NCI-H2081 treated with DMSO at 0.1 percent for 48 hours (cell line): Measurements from ENCODE around the gene CHCHD4.

Experiments
- DNase-seq: peaks from one replicate; lab custom pipeline; 2025; lab: John Stamatoyannopoulos, UW

Gene CHCHD4

DNA sequence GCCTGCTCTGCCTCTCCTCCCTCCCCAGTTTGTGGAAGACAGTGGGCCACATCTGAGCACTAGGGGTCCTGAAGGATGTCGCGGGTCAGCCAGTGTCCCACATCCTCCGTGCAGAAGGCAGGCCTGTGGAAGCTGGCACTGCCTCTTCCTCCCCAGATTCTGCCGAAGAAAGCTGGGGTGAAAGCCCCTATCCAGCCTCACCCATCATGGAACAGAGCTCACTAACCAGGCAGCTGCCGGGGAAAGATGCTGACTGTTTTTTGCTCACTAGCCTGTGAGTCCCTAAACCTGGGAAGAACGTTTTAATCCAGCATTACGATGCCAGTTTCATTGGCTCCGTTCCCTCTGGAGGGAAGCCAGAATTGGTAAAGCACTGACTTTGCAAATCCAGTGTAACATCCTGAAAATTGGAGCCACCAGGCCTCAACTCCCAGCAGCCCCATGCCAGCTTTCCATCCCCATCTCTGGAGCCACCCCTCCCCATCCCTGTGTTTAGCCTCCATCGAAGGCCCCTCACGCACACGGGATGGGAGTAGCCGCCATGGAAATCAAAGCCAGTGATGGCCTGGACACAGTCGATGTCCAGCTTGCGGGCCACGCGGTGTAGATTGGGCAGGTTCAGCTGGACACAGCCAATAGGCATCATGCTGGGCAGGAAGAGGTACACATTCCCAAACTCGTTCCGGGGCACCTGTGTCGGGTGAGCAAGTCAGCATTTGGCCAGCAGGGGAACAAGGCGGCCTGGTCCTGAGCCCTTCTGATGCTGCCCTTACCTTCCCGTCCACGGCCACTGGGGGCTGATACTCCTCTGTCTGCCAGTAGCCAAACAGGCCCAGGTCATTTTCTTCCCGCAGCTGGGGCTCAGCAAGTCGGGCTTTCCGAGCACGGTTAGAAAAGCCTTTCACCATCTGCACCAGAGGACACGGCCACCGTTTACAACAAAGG is 23.6 kb upstream of the CHCHD4 start:
- DNase-seq, result no peak

DNA sequence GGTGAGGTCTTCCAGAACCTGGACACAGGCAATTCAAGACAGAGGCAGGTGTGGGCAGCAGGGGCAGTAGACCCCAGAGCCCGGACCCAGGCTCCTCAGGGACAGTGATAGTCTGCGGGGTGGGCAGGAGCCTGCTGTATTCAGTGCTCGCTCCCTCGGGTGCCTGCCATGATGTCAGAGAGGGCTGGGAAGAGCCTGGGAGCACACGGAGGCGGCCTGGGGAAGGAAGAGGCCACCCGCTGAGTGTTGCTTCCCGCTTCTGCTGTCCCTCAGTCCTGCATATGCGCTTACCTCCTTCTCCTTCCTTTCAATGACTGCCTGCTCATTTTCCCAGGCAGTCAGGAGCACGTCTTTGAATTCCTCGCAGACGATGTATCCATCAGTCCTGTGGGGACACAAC is 22.9 kb upstream of the CHCHD4 start:
- DNase-seq, result no peak

DNA sequence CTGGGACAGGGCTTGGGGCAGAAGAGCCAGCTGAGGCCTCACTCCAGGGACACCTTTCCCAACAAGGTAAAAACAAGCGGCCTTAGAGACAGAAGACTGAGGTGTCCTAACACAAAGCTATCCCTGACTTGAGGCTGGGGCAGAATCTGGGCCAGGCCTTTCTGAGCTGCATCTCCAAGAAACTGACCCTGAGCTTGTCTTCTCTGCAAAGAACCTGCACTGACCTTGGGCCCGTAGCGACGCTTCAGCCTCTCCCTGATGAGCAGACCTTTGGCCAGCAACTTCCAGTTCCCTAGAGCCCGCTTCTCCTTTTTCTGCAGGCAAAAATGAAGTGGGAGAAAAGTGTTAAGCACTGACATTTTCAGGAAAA is 22.4 kb upstream of the CHCHD4 start:
- DNase-seq, result no peak

DNA sequence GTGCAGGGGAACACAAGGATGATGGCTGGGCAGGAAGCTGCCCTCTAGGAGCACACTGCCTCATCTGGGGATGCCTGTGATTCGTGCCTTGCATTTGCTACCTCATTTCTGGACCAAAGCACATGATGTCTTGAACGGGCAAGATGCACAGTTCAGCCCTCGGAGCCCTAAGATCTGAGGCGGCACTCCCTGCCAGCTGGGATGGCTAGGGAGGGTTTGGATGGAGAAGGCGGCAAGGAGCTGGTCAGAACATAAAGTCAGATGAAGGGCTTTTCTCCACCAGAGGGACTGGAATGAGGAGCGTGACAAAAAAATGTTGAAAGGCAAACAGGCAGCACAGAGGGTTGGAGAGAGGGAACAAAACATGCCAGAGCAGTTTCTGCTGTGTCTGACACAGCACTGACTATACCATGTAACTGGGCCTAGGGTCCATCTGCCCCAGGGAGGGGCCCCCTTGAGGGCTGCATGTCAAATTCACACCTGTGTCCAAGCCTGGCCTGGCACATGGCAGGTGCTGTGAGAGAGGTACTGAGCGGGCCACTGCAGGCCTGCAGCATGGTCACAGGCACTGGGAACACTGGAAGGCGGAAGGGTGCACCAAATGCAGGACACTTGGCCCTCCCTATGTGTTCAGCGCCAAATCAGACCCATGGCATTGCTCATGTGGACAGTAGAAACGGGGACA is 21.9 kb upstream of the CHCHD4 start:
- DNase-seq, result no peak

DNA sequence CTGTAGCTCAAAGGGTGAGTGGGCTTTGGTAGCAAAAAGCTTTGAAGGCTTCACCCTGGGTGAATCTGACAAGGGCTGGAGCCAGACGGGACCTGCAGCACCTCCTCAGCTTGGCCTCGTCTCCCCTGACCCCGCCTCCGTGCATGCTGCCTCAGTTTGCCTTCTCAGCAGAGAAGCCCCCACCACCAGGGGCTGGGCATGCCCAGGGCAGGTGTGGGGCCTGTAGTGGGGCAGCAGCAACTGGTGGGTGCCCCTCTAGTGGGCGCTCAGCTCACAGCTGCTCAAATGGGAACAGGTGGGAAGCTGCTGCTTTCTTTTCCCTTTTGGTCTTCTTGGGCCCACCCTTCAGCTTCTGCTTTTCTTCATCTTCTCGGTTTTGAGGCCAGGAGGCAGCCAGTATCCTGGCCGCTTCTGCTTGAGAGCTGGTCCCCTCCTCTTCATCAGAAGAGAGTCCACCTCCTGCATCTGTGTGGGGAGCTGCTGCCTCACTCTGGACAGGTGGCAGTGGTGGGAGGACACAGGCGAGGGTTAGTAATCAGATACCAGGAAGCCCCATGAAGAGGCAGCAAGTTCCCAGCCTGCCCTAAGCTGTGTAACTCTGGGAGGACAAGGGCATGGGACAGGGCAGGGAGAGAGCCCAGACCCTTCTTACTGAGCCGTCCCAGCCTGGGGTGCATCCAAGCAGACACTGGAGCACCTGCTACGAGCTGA is 21.2 kb upstream of the CHCHD4 start:
- DNase-seq, result no peak

DNA sequence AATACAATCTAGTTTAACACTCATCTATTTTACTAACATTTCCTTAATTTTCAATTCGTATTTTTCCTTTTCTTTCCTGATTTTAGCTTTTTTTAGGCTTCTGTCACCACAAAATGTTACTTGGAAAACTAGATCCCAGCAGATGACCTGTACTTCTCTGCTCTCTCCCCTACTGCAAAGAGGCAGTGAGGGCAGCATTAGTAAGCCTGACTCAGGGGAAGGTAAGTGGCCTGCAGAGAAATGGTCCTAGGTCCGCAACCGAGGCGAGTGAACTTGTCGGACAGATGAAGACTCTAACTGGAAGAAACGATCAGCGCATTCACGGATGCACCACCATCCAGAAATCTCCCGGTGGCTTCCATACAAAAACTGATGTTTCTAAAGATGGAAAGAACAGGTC is 20.6 kb upstream of the CHCHD4 start:
- no peak for DNase-seq

DNA sequence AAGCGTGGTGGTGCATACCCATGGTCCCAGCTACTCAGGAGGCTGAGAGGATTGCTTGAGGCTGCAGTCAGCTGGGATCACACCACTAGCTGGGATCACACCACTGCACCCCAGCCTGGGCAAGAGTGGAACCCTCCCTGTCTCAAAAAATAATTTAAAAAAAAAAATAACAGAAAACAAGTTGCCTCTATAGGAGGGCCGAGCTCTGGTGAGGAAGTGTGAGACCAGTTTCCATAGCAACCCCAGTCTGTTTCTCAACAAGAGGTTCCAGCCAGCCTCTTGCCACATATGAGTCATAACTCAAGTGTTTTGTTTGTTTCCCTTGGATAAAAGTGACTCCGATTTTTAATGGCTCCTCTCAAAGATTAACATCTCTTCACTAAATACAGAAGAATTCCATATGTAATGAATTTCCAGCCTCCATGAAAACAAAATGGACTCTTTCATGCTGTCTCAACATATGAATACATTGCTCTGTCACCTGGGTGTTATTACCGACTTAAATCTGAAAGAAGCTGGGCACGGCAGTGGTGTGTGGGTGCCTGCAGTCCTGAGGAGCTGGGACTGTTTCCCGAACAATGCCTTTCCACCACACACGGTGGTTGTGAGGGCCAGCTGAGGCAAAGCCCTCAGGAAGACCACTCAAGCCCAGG is 19.9 kb upstream of the CHCHD4 start:
- DNase-seq, result no peak

DNA sequence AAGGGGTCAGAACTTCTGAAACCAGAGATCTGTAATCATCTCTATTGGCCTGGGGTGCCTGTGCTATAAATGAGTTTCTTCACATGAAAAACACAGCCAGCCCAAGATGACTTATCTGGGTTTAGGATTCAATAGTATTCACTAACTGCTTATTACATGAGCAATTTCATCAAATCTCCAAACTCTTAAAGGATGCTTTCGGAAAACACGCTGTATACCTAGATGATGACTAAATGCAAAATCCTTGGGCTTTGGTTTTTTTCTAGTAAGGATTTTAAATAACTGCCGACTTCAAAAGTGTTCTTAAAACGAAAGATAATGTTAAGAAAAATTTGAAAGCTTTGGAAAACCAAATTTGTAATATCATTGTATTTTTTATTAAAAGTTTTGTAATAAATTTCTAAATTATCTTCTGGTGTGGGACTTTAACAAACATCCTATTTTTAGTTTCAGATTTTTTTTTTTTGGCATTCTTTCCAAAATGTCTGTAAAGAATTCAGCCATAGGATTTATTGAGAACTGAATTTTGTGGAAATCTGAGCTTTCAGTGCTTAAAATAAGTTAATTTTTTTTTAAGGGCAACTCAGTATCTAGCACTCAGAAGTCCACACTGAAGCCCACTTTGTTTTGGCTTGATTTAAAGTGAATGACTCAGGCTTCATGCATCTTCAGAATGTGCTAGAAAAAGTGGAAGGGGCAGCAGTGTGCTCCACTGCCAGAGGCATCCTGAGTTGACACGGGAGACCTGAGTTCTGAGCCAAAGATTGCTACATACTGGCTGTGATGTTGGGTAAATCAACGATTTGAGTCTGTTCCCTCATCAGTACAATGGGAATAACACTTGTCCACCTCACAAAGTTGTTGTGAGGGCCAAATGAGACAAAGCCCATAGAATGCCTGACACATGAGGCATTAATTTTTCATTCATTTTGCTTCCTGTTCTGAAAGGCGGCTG is 18.9 kb upstream of the CHCHD4 start:
- no peak for DNase-seq

DNA sequence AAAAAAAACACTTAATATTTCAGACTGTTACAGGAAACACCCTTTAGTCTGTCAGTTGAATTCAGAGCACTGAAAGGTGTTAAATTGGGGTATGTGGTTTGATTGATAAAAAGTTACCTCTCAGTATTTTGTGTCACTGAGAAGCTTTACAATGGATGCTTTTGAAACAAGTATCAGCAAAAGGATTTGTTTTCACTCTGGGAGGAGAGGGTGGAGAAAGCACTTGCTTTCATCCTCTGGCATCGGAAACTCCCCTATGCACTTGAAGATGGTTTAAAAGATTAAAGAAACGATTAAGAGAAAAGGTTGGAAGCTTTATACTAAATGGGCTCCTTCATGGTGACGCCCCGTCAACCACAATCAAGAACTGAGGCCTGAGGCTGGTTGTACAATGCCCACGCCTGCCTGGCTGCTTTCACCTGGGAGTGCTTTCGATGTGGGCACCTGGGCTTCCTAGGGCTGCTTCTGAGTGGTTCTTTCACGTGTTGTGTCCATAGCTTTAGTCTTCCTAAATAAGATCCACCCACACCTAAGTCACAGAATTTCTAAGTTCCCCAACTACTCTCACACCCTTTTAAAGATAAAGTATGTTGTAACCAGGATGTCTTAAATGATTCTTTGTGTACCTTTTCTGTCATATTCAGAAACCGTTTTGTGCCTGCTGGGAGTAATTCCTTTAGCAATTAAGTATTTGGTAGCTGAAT is 18.0 kb upstream of the CHCHD4 start:
- no peak for DNase-seq

DNA sequence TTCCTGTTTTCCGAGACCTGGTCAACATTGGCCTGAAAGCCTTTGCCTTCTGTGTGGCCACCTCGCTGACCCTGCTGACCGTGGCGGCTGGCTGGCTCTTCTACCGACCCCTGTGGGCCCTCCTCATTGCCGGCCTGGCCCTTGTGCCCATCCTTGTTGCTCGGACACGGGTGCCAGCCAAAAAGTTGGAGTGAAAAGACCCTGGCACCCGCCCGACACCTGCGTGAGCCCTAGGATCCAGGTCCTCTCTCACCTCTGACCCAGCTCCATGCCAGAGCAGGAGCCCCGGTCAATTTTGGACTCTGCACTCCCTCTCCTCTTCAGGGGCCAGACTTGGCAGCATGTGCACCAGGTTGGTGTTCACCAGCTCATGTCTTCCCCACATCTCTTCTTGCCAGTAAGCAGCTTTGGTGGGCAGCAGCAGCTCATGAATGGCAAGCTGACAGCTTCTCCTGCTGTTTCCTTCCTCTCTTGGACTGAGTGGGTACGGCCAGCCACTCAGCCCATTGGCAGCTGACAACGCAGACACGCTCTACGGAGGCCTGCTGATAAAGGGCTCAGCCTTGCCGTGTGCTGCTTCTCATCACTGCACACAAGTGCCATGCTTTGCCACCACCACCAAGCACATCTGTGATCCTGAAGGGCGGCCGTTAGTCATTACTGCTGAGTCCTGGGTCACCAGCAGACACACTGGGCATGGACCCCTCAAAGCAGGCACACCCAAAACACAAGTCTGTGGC is 17.1 kb upstream of the CHCHD4 start:
- DNase-seq, result no peak

DNA sequence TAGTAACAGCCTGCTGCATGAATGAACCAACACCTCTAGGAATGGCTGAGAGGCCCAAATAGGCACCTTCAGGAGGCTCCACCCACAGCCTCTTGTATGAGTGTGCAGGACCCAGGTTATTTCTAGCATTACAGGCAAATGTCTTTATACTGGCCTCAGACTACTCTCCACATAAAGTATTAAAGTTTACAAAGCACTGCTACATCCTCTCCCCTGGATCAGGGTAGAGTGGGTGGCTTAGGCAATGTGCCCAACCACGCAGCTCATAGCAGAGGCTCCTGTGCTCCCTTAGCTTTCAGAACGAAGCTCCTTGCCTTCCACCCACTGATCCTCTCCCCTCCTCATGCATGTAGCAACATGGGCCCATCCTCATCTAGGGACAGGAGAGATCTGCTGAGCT is 16.5 kb upstream of the CHCHD4 start:
- no peak for DNase-seq

DNA sequence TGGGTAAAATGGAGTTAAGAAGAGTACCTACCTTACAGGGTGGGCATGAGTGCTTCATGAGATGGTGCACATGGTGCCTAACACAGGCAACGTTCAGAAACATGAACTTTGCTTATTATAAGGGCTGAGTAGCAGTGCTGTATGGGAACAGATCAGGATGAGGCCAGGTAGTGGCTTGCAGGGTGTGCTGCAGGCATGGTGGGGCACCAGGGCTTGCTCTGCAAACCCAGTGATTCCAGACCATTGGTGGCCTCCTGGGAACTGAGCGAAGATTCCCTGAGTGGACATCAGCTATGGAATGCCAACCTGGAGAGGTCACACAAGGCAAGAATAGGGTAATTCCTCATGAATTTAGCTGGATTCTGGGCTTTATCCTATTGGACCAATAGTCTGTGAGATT is 16.0 kb upstream of the CHCHD4 start:
- DNase-seq, result no peak

DNA sequence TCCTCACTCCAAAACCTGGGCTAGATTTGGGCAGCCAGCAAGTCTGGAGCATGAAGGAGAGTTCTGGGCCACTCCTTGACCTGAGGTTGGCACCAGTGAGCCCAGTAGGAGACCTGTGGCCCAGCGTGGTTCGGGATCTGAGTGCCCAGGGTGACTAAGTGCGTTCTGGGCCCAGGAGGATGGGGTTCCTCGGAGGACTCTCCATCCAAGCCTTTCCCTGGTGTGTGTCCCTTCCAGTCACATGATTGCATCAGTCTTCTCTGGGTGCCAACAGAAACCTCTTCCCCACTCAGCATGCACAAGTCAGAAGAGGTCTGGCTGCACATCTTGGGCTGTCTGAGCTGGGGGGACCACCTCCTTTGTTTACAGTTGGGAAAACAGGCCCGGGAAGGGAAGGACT is 15.1 kb upstream of the CHCHD4 start:
- DNase-seq, result no peak

DNA sequence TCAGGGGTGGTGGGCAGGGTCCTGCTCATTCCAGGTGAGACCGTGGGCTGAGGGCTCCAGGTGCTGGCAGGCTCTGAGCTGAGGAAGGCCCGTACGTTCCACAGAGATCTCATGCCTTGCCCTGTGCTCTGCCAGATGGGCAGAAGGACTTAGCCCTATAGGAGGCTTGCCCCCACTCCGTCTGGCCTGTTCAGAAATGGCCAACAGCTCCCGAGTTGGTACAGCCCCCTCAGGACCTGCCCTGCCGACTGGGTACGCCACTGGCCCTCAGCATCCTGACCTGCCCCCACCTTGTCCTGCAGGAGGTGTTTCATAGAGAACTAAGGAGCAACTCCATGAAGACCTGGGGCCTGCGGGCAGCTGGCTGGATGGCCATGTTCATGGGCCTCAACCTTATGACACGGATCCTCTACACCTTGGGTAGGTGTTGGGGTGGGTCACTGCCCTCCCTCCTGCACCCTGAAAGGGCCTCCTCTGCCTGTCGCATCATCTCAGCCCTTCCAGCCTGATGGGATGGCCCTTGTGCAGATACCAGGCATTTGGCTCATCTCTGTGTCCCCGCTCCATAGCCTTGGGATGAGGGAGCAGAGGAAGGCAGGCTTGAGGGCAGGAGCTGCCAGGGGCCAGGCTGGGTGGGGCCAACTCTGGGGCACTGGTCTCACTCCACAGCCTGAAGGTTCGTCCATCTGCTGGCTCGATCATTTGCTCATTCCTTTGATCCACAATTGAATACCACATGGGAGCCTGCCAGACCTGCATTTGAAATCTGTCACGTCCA is 14.4 kb upstream of the CHCHD4 start:
- no peak for DNase-seq

DNA sequence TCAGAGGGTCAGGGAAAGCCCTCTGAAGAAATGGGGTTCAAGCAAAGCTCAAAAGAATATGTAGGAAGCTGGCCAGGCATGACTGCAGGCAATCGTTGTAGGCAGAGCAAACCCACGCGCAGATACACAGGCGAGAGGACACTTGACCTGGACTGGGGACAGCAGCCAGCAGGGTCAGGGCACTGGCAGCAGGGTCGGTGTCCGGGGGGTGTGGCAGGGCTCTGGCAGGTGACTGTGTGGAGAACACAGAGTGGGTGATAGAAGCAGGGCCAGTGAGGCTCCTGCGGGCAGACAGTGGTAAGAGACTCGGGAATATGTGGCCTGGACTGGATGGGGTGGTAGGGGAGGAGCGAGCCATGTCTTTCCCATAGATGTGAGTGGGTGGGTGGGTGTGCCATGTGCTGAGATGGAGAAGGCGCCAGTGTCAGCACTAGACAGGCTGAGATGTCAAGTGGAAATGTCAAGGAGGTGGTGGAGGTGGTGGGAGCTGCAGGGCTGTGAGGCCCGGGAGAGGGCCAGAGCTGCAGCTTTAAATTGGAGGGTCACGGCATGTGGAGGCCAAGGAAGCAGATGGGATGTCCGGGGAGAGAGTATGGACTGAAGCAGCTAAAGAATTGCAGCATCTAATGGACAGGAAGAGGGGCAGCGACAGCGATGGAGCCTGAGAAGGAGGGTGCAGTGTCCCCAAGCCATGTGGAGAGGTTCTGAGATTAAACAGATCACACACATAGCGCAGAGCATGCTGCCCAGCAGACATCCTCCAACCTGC is 13.6 kb upstream of the CHCHD4 start:
- no peak for DNase-seq

DNA sequence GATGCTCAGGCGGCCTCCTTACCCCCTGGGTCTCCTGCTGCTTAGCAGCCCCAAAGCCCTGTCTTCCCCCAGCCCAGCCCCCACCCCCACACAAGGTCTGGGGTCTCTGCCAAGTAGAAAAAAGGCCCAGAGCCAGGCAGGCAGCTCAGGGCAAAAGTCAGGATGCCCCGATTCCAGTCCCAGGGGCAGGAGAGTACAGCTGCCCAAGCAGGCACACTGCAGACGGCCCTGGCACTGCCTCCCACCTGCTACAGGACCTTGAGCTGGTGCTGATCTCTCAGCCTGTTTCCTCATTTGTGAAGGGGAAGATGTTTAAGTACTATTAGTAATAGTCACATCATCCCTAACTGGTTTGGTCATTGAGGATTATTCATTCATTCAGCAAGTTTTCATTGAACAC is 12.8 kb upstream of the CHCHD4 start:
- no peak for DNase-seq

DNA sequence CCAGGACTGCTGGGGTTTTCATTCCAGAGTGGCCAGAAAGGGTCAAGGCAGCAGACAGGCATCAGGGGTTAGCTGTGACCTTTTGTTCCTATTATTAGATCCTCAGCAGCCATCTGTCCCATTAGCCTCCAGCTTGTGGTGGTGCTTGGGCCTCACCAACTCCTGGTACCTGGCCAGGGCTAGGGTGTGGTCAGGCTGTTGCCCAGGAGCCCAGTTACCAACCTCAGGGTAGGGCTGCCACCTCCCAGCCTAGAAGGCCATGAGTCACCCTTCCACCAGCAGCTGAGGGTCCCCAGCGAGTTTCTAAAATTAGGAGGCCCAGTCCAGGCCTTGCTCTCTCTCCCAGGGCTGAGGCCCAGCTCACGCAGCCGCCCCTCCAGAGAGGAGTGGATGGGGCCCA is 12.3 kb upstream of the CHCHD4 start:
- no peak for DNase-seq

DNA sequence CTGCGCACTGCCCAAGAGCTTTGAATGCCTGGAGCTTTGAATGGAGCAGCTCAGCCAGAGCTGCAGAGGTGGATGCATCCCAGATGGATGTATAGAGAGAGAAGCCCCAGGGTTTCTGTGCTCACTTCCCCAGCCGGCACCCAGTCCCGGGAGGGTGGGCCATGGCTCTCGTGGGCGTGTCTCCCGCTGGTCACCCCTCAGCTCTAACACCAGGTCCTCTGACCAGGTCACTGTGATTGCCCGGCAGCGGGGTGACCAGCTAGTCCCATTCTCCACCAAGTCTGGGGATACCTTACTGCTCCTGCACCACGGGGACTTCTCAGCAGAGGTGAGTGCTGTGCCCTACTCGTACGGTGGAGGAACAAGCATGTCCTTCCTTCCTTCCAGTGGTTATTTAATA is 10.9 kb upstream of the CHCHD4 start:
- no peak for DNase-seq
